Astrocyte (in vitro differentiated cells and primary cell): Measurements from ENCODE around the gene HSPA12B.

ENCODE experiments used
- EZH2 ChIP-seq: IDR thresholded peaks from 2 replicates; pipeline ENCODE4 v1.6.1; 2012; ENCODE audit warnings: mild to moderate bottlenecking, low read length, inconsistent platforms; ENCODE audit not compliant: insufficient read depth
- TF ChIP-seq, protein P1 (sequence below): IDR thresholded peaks from 2 replicates; pipeline ENCODE4 v1.5.1; 2011; ENCODE audit warnings: low read depth, mild to moderate bottlenecking, inconsistent platforms, low read length, moderate library complexity; ENCODE audit not compliant: insufficient read depth

DNA sequence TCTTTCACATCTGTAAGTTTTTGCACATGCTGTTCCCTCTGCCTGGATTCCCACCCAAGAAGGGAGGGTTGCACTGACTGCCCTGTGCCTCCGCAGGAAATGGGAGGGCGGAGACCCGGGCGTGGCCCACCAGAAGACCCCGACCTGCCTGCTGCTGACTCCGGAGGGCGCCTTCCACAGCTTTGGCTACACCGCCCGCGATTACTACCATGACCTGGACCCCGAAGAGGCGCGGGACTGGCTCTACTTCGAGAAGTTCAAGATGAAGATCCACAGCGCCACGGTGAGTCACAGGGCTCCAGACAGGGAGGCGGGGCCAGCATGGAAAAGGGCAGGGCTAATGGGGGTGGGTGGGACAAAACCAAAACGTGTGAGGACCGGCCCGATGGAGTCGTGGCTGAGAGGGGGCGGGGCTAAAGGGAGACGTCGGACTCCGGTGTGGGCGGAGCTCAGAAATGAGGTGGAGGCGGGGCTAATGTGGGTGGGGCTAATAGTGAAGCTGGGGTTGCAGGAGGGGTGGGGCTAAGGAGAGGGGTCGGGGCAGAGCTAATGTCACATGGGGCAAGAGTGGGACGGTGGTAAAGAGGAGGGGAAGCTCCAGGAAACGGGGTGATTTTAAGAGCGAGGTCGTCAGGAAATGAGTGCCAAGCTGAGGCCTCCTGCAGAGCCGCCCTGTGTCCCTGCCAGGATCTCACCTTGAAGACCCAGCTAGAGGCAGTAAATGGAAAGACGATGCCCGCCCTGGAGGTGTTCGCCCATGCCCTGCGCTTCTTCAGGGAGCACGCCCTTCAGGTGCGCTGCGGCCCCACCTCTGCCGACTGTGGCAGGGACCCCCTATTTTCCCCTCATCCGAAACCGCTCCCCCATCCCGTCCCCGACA, 12.6 kb downstream of the HSPA12B start:
- TF ChIP-seq EZH2, result no peak
- TF ChIP-seq, protein P1, sequence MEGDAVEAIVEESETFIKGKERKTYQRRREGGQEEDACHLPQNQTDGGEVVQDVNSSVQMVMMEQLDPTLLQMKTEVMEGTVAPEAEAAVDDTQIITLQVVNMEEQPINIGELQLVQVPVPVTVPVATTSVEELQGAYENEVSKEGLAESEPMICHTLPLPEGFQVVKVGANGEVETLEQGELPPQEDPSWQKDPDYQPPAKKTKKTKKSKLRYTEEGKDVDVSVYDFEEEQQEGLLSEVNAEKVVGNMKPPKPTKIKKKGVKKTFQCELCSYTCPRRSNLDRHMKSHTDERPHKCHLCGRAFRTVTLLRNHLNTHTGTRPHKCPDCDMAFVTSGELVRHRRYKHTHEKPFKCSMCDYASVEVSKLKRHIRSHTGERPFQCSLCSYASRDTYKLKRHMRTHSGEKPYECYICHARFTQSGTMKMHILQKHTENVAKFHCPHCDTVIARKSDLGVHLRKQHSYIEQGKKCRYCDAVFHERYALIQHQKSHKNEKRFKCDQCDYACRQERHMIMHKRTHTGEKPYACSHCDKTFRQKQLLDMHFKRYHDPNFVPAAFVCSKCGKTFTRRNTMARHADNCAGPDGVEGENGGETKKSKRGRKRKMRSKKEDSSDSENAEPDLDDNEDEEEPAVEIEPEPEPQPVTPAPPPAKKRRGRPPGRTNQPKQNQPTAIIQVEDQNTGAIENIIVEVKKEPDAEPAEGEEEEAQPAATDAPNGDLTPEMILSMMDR, result no peak
